Femur (tissue), 1 donor: ENCODE measurements around the gene ATXN1L.
"Not testable (repeated sequence)": the region's sequence is repeated elsewhere in the genome, so short reads cannot be mapped to it uniquely, and the experiment has no call there.

Experiments used
- DNase-seq: peaks from one replicate; pipeline ENCODE4 v3.0.0-alpha.2; 2017

ATXN1L gene

DNA sequence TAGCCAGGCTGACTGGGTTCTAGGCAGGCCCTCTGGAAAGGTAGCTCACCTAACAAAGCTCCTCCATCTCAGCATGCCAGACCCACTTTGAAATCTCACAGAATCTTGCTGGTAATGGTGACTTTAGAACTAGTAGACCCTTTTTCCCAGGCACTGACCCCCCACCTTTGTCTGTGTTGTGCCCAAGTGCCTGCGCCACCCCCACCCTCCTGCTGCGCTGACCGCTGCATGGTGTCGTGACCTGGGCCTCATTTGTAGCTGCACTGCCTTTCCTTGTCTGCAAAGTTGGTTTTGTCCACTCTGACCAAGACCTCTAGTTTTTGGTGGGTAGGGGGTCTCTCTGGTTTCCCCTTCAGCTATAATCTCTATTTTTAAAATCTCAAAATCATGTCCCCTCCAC is 6.8 kb downstream of the ATXN1L start:
- DNase-seq, result no peak

DNA sequence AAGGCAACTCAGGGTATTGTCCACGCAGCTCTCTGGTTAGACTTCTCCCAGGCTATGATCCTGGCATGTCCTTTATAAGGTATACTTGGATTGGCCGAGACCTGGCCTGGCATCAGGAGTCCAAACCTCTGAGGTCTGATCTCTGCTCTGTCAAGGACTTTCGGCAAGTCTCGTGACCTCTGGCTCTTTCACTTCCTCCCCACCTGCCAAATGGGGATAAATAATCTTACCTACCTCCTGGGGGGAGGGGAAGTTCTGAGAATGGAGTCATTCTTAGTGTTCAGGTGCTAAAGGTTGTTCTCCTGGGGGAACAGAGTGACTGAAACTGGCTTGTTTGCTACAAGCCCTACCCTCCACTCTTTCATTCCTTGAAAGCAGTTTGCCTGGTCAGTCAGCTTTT is 7.6 kb downstream of the ATXN1L start:
- no peak for DNase-seq

DNA sequence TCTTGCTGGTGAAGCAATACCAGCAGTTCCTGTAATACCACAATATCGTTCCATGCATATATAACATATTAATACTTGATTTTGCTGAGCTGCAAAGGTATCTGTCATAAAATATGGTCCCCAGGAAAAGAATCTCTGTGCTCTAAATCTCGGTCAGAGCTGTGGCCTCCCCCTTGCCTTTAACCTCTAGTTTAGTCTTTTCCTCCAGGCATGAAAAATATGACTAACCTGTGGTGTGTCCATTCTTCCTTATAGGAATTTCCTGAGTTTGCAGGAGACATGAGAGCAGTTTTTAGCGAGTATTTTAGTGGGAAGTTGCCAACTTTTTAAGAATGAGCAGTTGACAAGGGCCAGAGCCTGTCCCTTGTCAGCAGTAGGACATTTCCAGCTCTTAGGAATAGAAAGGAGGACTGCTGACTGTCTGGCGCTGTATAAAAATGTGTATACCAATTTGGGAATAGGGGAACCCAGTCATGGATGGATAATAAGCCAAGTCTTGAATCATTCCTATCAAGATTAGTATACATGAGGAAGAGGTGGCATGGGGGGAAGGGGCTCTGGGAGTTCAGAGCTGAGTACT is 8.7 kb downstream of the ATXN1L start:
- DNase-seq, result no peak

DNA sequence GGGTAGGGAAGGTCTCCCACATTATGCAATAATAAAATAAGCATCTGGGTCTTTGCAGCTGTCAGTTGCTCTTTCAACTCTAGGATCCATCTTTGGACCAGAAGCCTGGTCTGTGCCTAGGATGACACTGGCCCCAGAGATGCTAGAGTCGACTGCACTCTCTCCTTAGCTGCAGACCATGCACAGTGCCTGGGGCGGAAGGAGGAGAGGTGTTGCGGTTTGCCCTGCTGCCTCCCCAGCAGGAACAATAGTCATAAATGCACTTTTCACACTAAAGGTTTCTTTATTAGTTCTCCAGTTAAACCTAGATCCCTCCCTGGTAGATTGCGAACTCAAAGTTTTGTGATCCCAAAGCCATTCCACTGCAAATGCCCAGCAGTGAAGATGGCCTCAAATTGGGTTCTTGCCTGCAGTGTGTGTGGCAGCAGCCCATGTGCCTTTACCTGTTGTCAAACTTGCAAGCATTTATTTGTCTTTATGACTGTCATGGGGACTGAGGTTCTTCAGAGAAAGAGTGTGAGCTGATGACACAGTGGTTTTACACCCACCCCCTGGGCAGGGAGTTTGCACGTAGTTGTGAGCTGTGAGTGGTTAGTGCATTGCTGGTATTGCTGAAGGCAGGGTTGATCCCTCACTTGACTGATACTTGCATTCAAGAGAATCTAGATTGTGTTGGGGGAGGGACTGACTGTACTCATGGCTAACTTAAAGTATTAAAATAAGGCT is 10.3 kb downstream of the ATXN1L start:
- no peak for DNase-seq

DNA sequence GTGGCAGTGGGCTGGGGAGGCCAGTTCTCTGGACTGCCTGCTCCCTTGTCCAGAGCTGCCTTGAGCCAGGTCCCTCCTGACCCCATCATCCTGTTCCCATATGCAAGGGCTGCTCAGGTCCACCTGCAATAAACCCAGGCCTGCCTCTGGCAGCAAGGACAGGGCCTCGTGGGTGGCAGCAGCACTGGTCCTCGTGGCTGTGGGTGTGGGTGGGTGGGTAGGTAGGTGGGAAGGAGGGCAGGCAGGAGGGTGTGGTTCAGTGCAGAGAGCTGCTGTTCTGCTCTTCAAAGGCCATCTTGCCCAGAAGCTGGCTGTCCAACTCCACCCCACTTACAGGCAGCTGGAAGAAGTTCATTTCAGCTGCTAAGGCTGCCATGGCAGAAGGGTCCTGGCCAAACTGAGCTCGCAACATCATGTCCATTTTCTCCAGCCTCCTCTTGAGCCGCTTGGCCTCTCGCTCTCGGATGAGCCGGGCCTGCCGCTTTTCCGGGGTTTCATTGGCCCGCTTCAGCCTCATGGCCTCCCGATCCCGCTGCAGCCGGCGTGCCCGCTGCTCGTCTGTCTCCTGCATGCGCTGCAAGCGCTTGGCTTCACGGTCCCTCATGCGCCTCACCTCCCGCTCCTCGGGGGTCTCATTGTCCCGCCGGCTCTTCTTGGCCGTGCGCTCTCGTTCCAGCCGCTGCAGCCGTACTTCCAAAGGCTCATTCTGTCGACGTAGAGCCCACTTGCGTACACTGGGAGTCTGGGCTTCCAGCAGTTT is 14.2 kb downstream of the ATXN1L start:
- DNase-seq, result no peak

DNA sequence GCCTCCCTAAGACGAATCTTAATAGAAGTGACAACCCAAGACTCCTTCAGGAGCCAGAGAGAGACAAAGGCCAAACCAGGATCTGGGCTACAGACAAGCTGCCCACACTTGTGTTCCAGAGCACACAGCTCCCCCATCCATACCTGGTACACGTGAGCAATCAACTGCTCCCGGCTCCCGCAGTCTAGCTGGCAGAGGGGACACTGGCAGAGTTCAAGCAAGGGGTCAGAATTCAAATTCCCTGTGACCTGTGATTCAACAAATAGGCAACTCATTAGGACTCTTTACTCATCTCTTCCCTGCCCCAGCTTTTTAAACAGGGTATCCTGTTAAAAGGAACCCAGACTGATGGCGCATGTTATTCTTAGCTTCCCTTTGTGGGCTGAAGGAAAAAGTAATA is 18.2 kb downstream of the ATXN1L start:
- no peak for DNase-seq

DNA sequence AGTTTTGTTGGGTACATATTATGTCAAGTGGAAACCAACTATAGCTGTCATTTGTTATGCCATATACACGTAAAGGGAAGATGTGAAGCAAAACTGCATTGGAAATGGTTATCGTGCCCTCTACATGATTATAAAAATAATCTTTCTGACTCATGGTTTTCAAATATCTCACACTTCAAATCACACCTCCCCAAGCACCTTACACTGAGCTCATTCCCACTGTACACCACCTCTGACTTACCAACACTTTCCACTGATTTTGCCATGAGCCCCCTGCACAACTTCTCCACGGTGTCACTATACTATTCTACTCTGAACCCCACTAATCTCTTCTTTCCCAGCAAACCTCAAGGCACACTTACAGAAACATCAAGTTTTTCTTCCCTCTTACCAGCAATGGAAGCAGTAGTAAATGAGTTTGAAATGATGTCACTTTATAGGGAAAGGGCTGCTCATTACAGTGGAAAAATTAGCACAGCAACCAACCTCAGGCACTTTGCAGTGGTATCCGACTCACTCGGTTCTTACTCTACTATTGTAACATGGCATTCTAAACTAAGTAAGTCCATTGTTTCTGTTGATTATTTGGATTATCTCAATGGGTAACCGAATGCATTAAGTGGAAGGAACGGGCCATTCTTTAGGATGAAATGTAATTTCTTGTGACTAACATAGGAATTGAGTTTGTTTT is 19.5 kb downstream of the ATXN1L start:
- no peak for DNase-seq

DNA sequence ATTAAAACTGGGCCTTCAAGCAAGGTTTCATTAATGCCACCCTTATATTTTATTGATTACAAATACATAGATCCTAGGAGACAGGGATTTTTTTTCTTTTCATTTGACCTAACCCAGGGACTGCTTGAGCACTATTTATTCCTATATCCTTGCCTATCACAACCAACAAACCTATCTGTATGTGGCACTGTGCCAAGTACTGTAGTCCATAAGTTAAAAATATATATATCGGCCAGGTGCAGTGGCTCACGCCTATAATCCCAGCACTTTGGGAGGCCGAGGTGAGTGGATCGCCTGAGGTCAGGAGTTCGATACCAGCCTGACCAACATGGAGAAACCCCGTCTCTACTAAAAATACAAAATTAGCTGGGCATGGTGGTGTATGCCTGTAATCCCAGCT is 21.4 kb downstream of the ATXN1L start:
- not testable (repeated sequence) for DNase-seq

DNA sequence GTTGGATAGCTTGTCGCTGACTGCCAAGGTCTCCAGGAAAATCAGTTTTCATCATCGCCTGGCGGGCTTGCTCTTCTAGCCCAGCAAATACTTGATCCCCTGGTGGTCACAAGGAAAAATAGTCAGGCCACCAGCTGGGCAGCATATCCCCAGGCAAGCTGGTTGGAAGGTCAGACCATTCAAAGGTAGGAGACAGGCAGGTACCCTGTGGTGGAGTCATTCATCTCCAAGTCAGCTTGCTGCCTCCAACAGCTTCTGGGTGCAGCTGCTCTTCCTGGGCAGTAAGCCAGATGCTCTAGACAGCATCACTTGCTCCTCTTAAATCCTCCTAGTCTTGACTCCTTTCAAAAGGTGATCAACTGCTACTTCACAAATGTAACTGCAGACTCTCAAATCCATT is 22.2 kb downstream of the ATXN1L start:
- DNase-seq, result no peak

DNA sequence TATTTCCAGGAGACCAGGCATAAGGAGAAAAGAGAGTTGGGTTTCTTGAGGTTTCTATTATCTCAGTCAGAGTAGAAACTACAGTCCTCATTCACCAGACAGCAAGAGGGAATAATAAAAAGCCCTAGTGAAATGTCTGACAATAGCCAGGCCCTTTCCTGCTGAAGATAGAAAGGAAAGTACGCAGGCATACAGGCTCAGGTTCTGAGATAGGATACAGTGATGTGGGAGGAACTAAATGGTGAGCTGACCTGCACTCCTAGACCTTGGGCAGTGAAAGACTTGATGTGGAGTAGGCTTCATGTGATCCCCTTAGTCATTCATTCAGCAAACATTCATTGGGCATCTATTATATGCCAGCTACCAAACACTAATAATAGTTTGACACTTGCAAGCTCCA is 23.3 kb downstream of the ATXN1L start:
- DNase-seq, result no peak

DNA sequence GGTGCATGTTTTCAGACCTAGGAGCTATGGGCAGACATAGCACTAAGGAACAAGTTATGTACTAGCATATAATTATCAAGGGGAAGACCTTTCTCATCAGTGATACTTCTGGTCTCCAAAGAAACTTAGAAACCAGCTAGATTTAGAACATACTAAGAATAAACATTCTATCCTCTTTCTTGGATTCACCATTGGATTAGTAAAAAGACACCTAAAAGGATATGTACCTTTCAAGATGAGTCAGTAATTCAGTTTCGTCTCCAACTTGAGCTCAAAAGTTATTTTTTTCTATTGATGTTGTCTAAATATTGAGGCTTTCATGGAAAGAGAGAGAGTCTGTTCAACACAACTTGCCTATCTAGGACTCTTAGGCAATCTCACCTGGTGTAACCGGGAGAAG is 25.0 kb downstream of the ATXN1L start:
- DNase-seq, result no peak

DNA sequence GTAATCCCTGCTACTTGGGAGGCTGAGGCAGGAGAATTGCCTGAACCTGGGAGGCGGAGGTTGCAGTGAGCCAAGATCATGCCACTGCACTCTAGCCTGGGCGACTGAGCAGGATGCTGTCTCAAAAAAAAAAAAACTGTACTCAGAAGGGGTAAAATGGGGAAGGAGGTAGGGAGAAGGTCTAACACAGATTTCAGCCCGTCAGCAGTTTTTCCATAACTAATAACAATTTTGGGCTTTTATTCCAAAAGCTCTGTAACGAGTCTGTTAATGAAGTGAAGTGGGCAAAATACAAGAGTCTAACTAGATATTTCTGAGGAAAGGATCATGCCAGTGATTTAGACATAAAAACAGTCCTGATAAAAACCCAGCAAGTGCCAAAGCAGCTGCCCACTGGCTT is 27.4 kb downstream of the ATXN1L start:
- no peak for DNase-seq

DNA sequence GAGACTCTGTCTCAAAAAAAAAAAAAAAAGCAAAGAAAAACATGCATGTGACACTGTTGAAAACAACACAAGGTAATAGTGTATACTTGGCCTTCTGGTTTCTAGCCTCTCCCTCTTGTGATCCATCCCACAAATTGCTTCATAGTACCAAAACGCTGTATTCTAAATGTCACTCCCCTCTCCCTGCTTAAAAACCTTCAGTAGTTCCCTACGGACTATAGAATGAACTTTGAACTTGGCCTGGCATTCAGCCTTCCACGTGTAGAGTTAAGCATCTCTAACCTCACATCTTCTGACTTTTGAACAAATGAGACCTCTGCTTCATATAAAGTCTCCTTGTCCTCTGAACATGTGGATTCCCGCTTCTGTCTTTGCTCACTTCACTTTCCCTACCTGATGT is 33.1 kb downstream of the ATXN1L start:
- DNase-seq, result no peak

DNA sequence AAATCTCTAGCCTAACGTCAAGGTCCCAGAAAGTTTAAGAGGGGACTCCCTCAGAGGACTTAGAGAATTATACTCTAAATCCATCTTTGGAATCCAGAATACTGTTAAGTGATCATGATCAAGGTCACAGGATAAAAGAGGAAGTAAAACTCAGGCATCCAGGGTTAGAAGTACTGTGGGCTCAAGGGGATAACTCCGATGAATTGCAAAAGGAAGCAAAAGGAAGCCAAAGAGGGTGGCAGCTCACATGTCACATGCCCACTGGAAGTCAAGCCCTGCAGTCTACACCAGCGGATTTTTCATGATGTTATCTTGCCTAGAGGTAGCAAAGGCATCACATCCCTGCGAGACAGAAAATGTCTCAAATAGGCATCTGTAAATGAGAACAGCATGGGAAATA is 34.4 kb downstream of the ATXN1L start:
- no peak for DNase-seq

DNA sequence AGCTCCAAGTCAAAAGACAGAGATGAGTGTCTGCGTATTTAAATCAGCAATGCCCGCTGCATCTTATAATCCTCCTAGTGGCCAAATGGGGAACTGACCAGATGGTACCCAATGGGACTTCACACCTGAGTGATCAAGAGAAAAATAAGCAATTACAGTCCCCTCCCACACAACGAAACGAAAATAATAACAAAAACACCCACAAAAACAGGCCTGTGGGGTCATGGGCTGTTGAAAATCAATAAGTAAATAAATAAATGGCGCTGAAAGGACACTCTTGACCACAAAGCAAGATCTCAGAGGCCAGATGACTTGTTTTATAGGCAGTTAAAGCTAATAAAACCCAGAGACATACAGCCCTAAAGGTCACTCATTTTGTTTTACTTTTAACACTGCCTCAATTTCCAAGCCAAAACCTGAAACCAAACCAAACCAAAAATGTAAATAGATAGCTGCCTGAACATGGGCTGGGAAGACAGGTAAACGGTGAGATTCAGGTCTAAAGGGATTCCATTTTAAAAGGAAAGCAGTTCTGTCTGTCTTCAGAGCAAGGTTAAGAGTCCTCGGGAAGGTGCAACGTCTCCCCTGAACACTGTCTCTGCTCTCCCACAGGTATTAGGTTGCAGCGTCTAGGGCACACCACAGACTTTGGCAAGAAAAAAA is 36.9 kb downstream of the ATXN1L start:
- peak; percentile 60 for DNase-seq

DNA sequence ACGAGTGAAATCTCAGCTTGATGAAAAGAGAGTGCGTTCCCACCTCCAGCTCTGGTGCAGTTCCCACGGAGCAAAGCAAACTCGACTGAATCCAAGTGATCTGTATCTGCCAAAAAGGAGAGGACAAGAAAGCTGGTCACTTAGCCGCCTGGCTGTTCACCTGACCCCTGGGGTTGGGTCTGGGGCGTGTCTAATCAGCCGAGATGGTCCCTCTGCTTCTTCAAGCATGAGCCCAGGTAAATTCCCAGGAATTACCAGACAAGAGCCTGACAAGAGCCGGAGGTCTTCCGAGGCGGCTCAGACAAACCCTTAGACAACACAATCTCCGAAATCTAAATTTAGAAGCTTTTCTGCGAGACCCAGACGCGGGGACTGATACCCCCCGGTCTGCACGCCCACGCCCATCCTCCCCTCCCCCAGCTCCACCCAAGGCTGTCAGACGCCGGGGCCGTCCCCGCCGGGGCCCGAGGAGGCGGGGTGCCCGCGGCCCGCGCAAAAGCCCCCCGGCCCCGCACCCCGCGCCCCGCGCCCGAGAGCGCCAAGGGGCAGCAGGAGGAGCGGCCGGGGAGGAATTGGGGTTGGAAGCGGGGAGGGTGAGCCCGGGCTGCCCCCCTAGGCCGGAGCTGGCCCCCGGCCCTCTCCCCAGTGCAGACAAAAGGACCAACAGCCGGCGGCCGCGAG is 37.5 kb downstream of the ATXN1L start:
- DNase-seq, result peak; percentile 62

DNA sequence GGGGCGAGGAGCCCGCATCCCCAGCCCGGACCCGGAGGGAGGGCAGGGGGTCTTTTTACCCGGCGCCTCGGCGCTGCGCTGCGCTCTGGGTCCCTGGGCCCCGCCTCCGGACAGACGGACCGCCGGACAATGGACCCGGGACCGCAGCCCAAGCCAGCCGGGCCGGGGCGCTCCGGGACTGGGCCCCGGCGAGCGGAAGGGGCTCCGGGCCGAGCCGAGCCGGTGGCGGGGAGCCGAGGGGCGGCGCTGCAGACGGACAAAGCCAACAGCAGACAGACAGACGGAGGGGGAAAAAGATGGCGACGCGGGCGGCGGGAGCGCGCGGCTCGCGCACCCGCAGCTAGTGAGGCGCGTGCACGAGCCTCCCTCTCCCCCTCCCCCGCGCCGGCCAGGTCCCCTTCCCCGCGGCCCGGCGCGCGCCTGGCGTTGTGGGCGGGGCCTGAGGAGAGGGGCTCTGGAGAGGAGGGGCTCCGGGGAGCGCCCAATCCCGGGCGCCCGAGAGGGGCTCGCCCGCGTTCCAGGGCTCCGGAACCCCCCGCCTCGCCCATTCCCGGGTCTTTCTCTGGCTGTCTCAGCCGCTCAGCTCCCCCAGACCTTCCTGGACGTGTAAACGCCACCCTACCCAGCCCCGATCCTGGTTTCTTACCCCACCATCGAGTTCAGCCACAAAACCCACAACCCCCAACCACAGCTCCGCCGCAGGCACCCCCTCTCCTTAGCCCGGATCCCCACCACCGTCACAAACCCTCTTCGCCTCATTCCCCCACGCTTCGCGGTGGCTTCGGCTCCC is 38.3 kb downstream of the ATXN1L start, which contains the start of gene ZNF821:
TSS of gene ZNF821 (minus strand) at position 334 of the 790 bp plus-strand sequence. CDS start 4,236 bp downstream, outside the sequence.
- DNase-seq, result peak; percentile 89

DNA sequence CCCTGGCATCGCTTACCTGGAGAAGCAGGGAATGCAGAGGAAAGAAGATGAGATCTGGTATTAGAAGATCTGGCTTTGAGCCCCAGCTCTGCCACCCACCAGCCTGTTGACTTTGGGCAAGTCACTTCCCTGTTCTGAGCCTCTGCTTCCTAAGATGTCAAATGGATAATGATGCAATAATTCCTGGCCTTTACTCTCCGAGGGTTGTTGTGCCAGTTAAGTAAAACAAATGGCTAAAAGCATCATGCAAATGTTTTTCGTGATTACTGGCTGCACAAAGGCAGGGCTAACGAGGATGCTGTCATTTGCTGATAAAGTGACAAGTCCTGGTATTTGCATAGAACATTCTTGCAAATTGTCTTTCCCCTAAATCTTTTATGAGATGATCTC is 39.5 kb downstream of the ATXN1L start:
- DNase-seq, result no peak

DNA sequence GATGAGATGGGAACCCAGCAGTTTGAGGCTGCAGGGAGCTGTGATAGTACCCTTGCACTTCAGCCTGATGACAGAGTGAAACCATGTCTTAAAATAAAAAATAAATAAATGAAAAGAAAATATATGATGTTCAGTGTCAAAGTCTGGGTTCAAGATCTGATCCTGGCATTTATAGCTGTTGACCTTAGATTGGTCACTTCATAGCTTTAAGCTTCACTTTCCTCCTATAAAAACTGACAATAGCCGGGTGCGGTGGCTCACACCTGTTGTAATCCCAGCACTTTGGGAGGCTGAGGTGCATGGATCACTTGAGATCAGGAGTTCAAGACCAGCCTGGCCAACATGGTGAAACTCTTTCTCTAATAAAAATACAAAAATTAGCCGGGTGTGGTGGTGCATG is 43.4 kb downstream of the ATXN1L start:
- no peak for DNase-seq

DNA sequence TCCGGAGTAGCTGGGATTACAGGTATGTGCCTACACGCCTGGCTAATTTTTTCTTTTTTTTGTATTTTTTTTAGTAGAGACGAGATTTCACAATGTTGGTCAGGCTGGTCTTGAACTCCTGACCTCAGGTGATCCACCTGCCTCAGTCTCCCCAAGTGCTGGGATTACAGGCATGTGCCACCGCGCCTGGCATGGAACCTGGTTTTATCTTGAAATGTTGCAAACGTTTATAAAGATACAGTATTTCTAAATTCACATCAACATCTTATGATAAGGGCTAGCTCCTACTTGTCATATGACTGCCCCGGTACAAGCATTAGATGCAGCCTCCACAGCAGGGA is 48.1 kb downstream of the ATXN1L start:
- DNase-seq, result no peak

DNA sequence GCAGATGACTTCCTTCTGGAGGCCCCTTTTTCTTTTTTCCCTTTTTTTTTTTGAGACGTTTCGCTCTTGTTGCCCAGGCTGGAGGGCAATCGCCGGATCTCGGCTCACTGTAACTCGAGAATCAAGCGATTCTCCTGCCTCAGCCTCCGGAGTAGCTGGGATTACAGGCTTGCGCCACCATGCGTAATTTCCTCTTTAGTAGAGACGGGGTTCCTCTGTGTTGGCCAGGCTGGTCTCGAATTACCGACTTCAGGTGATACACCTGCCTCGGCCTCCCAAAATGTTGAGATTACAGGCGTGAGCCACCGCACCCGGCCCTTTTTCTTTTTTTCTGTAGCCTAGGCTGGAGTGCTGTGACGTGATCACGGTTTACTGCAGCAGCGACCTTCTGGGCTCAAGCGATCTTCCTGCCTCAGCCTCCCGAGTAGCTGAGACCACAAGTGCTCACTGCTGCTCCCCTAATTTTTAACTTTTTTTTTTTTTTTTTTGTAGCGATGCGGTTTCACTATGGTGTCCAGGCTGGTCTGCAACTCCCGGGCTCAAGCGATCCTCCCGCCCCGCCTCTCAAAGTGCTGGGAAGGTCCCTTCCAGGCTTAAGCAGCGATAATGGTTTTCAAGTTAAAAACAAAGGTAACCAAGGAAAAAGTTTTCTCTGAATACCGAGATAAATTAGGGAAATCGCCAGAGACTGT is 48.6 kb downstream of the ATXN1L start:
- DNase-seq, result peak; percentile 61
